GM12873 (cell line): ENCODE data around the gene PCID2.

Experiments
- TF ChIP-seq, protein P1 (sequence below): IDR thresholded peaks from 2 replicates; pipeline ENCODE4 v1.5.1; 2012; ENCODE audit warnings: low read depth, mild to moderate bottlenecking, moderate library complexity, low read length, control low read depth; ENCODE audit not compliant: insufficient read depth; ENCODE audit errors: missing control alignments

The PCID2 gene

DNA sequence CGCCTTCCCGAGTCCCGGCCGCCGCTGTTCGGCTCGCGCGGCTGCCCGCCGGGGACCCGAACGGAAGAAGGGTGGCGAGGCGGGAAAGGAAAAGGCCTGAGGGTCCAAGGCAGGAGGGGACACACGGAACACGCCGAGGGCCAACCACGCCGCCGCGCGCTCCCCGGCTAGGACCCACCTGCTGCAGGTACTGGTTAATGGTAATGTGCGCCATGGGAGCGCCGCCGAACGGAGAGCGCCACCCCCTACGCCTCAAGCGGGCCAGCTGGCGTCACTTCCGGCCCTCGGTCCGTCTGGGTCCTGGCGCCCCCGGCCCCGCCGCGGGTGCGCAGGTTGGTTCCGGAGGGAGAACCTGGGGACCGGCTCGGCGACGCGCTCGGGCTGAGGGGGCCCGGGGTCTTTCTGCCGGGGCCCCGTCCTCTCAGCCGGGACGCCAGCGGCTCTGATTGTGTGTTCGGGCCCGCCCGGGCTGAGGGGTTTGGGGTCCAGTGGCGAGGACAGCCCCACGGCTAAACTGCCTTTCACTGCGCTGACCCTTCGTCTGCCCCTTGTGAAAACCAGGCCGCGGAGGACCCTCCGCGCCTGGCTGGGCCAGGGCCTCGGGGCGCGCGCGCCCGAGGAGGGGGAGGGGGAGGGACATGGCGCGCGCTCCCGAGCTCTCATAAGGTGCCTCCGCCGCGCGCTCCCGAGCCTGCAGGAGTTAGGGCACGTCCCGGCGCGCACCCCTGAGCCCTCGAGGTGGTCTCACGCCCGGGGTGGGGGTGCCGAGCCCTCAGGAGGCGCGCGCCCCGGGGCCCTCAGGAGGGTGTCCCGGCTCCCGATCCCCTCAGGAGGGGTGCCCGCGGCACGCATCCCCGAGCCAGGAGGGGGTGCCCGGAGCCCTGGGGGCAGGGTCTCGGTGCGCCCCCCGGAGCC lies at the start of gene PCID2:
TSS of gene PCID2 (minus strand) at position 249 of the 915 bp plus-strand sequence. CDS start at position 214, 35 bp downstream.
- TF ChIP-seq, protein P1, sequence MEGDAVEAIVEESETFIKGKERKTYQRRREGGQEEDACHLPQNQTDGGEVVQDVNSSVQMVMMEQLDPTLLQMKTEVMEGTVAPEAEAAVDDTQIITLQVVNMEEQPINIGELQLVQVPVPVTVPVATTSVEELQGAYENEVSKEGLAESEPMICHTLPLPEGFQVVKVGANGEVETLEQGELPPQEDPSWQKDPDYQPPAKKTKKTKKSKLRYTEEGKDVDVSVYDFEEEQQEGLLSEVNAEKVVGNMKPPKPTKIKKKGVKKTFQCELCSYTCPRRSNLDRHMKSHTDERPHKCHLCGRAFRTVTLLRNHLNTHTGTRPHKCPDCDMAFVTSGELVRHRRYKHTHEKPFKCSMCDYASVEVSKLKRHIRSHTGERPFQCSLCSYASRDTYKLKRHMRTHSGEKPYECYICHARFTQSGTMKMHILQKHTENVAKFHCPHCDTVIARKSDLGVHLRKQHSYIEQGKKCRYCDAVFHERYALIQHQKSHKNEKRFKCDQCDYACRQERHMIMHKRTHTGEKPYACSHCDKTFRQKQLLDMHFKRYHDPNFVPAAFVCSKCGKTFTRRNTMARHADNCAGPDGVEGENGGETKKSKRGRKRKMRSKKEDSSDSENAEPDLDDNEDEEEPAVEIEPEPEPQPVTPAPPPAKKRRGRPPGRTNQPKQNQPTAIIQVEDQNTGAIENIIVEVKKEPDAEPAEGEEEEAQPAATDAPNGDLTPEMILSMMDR = no peak

DNA sequence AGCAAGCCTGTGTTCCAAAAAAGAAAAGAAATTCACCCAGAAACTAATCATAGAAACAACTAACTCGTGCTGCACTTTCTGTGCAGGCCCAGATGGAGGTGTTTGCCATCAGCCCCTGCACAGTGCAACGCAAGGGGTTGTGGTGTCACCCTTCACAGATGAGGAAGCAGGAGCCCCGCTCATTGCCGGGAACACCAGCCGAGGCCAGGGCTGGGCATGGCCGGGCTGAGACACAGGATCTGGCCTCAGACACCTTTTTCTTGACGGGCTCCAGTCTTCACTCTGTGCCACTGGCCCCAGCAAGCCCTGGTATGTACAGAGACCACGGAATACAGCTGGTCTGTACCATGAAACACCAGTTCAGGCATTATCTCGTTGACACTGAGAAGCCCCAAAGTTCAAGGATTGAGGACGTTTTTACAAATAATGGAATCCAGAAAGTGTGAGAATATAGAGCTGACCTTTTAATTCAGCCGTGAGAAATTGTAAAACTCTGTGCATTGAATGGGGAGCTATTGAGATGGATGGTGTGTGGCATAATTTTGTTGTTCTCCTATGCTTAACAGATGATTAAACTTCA lies 44.1 kb upstream of the PCID2 start:
- TF ChIP-seq, protein P1 = no peak

DNA sequence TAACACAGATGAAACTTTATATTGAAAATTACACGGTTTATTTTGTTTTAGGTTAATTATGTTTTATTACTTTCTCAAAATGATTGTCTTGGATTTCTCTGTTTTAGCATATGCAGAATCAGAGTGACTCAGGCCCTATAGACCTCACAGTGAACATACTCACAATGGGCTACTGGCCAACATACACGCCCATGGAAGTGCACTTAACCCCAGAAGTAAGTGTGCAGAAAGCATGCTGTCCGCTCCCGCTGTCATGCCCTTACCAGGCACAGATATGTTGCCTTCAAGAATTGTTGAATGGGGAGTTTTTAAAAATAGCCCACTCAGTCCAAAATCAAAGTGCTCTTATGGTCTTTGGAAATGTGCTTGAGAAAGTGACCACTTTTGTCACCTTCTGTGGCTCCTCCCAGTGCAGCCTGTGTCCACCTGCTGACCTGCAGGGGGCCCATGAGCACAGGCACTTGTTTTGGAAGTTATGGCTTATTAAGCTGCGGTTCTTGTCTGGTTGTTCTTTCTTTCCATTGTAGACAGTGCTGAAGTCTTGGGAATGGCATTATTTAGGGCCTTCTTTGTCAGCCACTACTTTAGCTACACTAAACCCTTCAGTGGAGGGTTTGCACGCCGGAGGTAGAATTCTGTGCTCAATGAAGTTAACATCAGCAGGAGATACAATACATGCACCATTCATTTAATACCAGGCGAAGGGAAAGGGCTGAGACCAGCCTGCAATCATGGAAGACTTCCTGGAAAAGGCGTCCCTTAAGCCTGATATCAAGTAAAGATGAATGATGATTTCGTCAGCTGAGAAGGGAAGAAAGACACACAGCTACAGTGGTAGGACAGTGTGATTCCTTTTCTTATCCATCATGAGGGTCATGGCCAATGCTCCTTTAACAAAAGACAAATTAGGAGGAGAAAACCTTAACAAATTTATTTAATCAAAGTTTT lies 37.7 kb upstream of the PCID2 start:
- TF ChIP-seq, protein P1 = peak; percentile 19

DNA sequence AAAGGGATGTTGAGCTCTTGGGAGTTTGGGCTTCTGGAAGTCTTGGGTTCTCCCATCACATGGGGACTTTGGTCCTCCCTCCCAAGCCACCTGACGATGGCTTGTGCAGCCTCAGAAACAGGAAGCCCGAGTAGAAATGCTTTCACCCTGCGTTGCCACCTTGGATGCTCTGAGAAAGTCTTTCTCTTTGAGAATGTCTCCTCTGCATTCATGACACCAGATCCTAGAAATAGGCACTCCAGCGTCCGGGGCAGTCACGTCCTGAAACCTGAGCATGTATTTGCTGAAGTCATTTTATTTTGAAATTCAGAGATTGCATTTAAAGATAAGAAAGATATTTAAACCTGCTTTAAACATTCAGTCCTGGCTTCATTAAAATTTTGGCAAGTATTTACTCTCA lies 35.4 kb upstream of the PCID2 start:
- TF ChIP-seq, protein P1 = no peak

DNA sequence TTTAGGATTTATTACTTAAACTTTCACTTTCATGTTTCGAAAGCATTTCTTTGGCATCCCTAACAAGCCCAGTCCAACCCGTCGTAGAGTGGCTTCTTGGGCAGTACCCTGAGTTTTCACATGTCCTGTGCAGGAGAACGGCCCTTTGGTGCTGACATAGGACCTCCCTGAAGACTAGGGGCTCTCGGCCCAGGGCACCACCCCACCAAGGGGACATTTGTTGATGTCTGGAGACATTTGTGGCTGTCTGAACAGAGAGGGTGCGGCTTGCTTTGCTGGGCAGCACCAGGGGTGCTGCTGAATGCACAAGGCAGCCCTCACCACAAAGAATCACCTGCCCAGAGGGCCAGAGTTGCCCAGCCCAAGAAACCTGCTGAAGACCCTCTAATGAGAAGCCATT lies 31.5 kb upstream of the PCID2 start:
- TF ChIP-seq, protein P1 = no peak

DNA sequence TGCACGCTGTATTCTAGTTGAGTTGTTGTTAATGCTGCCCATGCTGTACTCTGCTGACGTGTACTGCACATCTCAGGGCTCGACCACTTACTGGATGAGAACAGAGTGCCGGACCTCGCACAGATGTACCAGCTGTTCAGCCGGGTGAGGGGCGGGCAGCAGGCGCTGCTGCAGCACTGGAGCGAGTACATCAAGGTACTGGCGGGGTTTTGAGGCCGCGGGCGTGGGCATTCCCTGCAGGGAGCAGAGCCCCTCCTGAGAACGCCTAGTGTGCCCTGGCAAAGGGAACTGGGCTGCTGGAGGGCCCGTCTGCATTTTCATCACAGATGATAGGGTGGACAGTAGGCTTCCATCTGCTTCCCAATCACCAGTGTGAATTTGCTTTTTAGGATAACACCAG lies 30.9 kb upstream of the PCID2 start:
- TF ChIP-seq, protein P1 = no peak
